ENCODE measurements around the gene KCNJ10.

The KCNJ10 gene

DNA sequence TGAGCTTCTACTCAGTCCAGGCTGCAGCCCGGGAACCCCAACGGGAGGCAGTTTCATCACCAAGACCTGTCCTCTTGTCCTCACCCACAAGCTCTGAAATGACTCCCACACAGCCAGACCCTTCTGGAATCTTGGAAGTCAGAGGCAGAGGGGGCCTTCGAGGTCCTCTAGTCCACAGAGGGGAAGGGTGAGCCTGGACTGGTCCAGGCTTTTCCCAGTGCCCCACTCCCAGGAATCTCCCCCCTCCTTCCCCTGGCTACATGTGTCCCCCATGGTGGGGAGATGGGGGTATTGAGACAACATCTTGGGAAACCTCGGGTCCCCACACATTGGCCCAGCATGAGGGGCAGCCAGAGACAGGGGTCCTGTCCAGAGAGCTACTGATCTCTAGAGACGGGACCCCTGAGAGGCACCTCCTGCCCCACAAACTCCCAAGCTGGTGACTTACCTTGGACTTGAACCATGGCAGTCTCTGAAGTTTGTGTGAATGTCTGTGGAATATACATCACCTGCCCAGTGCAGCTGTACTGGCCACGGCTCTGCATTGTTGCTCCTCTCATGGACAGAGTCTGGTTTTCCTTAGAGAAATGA lies 96.5 kb downstream of the KCNJ10 start:
- no peak overlapping the region for H2AFZ ChIP-seq (ENCODE audit: low read length)
- H3K9me3 ChIP-seq (replicated peaks; ENCODE audit: insufficient read depth, low read length) = no peaks in the 10 kb centered on the region
- DNase-seq = no peak
- no peaks in the 10 kb centered on the region for H4K20me1 ChIP-seq (ENCODE audit: insufficient read depth, low read length)
- no peaks in the 10 kb centered on the region for H3F3A ChIP-seq (ENCODE audit: insufficient read depth, low read length)
- H3K4me2 ChIP-seq (ENCODE audit: low read depth, low read length) = no peak overlapping the region
- H3K4me1 ChIP-seq (ENCODE audit: low read length) = no peaks in the 10 kb centered on the region
- H3K27ac ChIP-seq (ENCODE audit: low read length) = no peak overlapping the region
- no peak overlapping the region for H3K4me3 ChIP-seq (ENCODE audit: low read length)
- no peaks in the 10 kb centered on the region for H3K79me2 ChIP-seq (ENCODE audit: low read length)
- H3K9me2 ChIP-seq (replicated peaks; ENCODE audit: insufficient read depth, low read length) = no peaks in the 10 kb centered on the region
- no peaks in the 10 kb centered on the region for H3K27me3 ChIP-seq (replicated peaks; ENCODE audit: insufficient read depth, low read length)
- no peak overlapping the region for H3K9ac ChIP-seq (ENCODE audit: low read length)
- H3K36me3 ChIP-seq (replicated peaks; ENCODE audit: insufficient read depth, low read length) = no peaks in the 10 kb centered on the region
- TF ChIP-seq, protein P1, sequence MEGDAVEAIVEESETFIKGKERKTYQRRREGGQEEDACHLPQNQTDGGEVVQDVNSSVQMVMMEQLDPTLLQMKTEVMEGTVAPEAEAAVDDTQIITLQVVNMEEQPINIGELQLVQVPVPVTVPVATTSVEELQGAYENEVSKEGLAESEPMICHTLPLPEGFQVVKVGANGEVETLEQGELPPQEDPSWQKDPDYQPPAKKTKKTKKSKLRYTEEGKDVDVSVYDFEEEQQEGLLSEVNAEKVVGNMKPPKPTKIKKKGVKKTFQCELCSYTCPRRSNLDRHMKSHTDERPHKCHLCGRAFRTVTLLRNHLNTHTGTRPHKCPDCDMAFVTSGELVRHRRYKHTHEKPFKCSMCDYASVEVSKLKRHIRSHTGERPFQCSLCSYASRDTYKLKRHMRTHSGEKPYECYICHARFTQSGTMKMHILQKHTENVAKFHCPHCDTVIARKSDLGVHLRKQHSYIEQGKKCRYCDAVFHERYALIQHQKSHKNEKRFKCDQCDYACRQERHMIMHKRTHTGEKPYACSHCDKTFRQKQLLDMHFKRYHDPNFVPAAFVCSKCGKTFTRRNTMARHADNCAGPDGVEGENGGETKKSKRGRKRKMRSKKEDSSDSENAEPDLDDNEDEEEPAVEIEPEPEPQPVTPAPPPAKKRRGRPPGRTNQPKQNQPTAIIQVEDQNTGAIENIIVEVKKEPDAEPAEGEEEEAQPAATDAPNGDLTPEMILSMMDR (IDR thresholded peaks at IDR 0.05; ENCODE audit: low read length) = no peak

DNA sequence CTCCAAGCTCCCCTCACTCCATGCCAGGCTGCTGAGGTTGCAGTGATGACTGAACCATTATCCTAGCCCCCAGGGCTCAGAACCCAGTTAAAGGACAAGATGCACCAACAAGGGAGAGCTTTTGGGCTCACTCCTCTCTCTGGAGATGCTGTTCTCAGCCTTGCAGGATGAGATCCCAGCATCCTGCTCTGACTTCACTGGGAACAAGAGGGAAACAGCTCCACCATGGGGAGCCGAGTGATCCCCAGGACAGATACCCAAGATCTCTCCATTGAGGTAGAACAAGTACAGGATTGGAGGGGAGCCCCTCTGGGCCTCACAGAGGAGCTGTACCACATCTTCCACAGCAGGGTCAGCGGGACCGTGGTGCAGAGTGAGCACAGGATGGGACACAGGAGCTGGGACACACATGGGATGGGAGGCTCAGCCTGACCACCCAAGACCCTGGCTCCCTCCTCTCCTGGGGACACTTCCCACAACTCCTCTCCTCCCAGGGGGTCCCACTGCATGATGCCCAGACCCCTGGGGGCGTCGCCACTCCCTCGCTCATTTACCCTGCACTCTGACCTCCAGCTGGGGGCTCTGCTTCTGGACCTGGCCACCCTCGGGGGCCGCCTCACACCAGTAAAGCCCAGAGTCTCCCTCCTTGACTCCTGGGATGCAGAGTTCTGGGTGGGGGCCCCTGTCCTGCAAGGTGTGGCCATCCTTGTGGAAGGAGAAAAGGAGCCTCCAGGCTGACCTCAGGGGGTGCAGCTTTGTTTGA lies 97.3 kb downstream of the KCNJ10 start:
- TF ChIP-seq EZH2phosphoT487 (IDR thresholded peaks at IDR 0.05; ENCODE audit: low read length) = no peak
- TF ChIP-seq, protein P1 (IDR thresholded peaks at IDR 0.05; ENCODE audit: low read length) = no peak
- H3K9me2 ChIP-seq (replicated peaks; ENCODE audit: insufficient read depth, low read length) = no peaks in the 10 kb centered on the region

DNA sequence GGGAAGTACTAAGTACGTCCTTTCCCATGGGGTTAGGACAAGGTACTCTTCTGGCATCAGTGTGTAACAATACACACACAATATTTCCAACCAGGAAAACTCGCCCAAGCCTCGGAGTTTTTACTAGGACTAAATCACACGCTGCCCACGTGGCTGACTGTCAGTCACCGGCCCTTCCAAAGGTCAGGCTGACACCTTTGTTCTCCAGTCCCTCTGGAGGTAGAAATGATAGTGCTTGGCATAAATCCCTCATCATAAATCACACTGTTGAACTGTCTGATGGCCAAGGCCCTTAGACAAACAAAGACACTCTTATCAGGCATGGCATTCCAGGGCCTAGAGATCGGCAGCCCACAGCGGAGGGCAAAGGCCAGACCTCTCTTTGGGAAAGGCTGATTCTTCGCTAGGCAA lies 99.0 kb downstream of the KCNJ10 start:
- H3K4me2 ChIP-seq (ENCODE audit: low read depth, low read length) = no peak overlapping the region
- no peaks in the 10 kb centered on the region for H3K36me3 ChIP-seq (replicated peaks; ENCODE audit: insufficient read depth, low read length)
- H3F3A ChIP-seq (ENCODE audit: insufficient read depth, low read length) = no peaks in the 10 kb centered on the region
- no peaks in the 10 kb centered on the region for H4K20me1 ChIP-seq (ENCODE audit: insufficient read depth, low read length)
- H3K9ac ChIP-seq (ENCODE audit: low read length) = no peak overlapping the region
- no peak overlapping the region for H2AFZ ChIP-seq (ENCODE audit: low read length)
- H3K4me1 ChIP-seq (ENCODE audit: low read length) = no peaks in the 10 kb centered on the region
- no peaks in the 10 kb centered on the region for H3K9me2 ChIP-seq (replicated peaks; ENCODE audit: insufficient read depth, low read length)
- H3K79me2 ChIP-seq (ENCODE audit: low read length) = no peaks in the 10 kb centered on the region
- no peak for DNase-seq
- no peaks in the 10 kb centered on the region for H3K9me3 ChIP-seq (replicated peaks; ENCODE audit: insufficient read depth, low read length)
- H3K27ac ChIP-seq (ENCODE audit: low read length) = no peak overlapping the region
- no peak overlapping the region for H3K4me3 ChIP-seq (ENCODE audit: low read length)
- no peaks in the 10 kb centered on the region for H3K27me3 ChIP-seq (replicated peaks; ENCODE audit: insufficient read depth, low read length)
- no peak for TF ChIP-seq EZH2 (optimal IDR thresholded peaks at IDR 0.05; ENCODE audit: low read depth, low read length)
- TF ChIP-seq, protein P1 (IDR thresholded peaks at IDR 0.05; ENCODE audit: low read length) = no peak
- TF ChIP-seq EZH2phosphoT487 (IDR thresholded peaks at IDR 0.05; ENCODE audit: low read length) = no peak

More for the DNA sequence above, 97.3 kb downstream of the KCNJ10 start:
- no peaks in the 10 kb centered on the region for H3K9me3 ChIP-seq (replicated peaks; ENCODE audit: insufficient read depth, low read length)
- no peaks in the 10 kb centered on the region for H3K27me3 ChIP-seq (replicated peaks; ENCODE audit: insufficient read depth, low read length)
- H4K20me1 ChIP-seq (ENCODE audit: insufficient read depth, low read length) = no peaks in the 10 kb centered on the region
- no peaks in the 10 kb centered on the region for H3K36me3 ChIP-seq (replicated peaks; ENCODE audit: insufficient read depth, low read length)
- H3K4me1 ChIP-seq (ENCODE audit: low read length) = no peaks in the 10 kb centered on the region
- H3K4me2 ChIP-seq (ENCODE audit: low read depth, low read length) = no peak overlapping the region
- no peak for DNase-seq
- no peak overlapping the region for H3K27ac ChIP-seq (ENCODE audit: low read length)
- H3K9ac ChIP-seq (ENCODE audit: low read length) = no peak overlapping the region
- H3K79me2 ChIP-seq (ENCODE audit: low read length) = no peaks in the 10 kb centered on the region
- H3K4me3 ChIP-seq (ENCODE audit: low read length) = no peak overlapping the region
- no peak overlapping the region for H2AFZ ChIP-seq (ENCODE audit: low read length)
- H3F3A ChIP-seq (ENCODE audit: insufficient read depth, low read length) = no peaks in the 10 kb centered on the region

Data from MM.1S (cell line).